Lower lobe of right lung (tissue), 2 donors: ENCODE measurements around the gene C3orf49. TPM values are rescaled to one million over a fixed set of nuclear protein-coding genes. Genes with fewer than 3 reads are reported as not detected.

ENCODE experiments used
- ATAC-seq, 2 donors: fragments of 200-7000 bp; cut with Tn5 transposase; one replicate each; pipeline ENCODE4 v1.9.1; 2020 to 2022; ENCODE audit warnings: mild to moderate bottlenecking in 2 of 2, moderate library complexity in 2 of 2
- DNase-seq: peaks from one replicate; pipeline ENCODE4 v3.0.0-alpha.2; 2020
- H3K27ac ChIP-seq: fragments of 200-600 bp; one replicate; pipeline ENCODE4 v1.8.0; 2022
- H3K27me3 ChIP-seq: fragments of 200-600 bp; one replicate; pipeline ENCODE4 v1.8.0; 2022; ENCODE audit warnings: low read depth
- H3K36me3 ChIP-seq: fragments of 200-600 bp; one replicate; pipeline ENCODE4 v1.8.0; 2022; ENCODE audit warnings: mild to moderate bottlenecking
- H3K4me1 ChIP-seq: fragments of 200-600 bp; one replicate; pipeline ENCODE4 v1.8.0; 2022
- H3K4me3 ChIP-seq: fragments of 200-600 bp; one replicate; pipeline ENCODE4 v1.8.0; 2022; ENCODE audit warnings: mild to moderate bottlenecking
- H3K9me3 ChIP-seq: fragments of 200-600 bp; one replicate; pipeline ENCODE4 v1.8.0; 2022
- CTCF ChIP-seq: fragments of 200-600 bp; IDR thresholded peaks from one replicate; pipeline ENCODE4 v1.8.0; 2022; ENCODE audit warnings: antibody characterized with exemption, mild to moderate bottlenecking
- intact Hi-C: fragments of 100-400 bp; cut with DNase I; formaldehyde crosslinking; loops from one replicate; pipeline ENCODE4 v1.11.0; 2022
- total RNA-seq: library from RNA; stranded (reverse); fragmentation: NEBNext Ultra II Directional; extraction: Animal tissue kit (Norgen Biotek cat#: 25700); gene quantifications from one replicate; pipeline ENCODE4 v1.2.1, GENCODE V29; 2021
- donor health status: DM: no; HTN: yes; CAD: no; lungs with severe emphysema.

The C3orf49 gene
- total RNA-seq, 1 donor from 2014 or later: not detected

GRCh38 chr3:63847718-63848450, 28.8 kb downstream of the C3orf49 start:
- intact Hi-C loops: no loop called here
- Histone ChIP-seq H3K9me3 (no peaks in the 10 kb centered on the region), H3K36me3 (no peaks in the 10 kb centered on the region), H3K27me3 (no peaks in the 10 kb centered on the region), H3K4me1 (no peaks in the 10 kb centered on the region), H3K27ac (no peak overlapping the region), H3K4me3 (no peak overlapping the region)
- ATAC-seq (peak in 1 of 2 donors; percentile 63), DNase-seq (no peak)
- TF ChIP-seq CTCF: no peak

GRCh38 chr3:63849175-63849574, 30.1 kb downstream of the C3orf49 start:
- no peaks in the 10 kb centered on the region for H3K9me3 ChIP-seq
- no peaks in the 10 kb centered on the region for H3K27me3 ChIP-seq
- H3K4me3 ChIP-seq: no peak overlapping the region
- no peaks in the 10 kb centered on the region for H3K36me3 ChIP-seq
- no peak for ATAC-seq
- DNase-seq: no peak
- intact Hi-C loops: no loop called here
- H3K4me1 ChIP-seq: no peaks in the 10 kb centered on the region
- H3K27ac ChIP-seq: no peak overlapping the region
- no peak for TF ChIP-seq CTCF

- intact Hi-C loops: no loop called here
- Histone ChIP-seq H3K9me3 (no peaks in the 10 kb centered on the region), H3K36me3 (no peaks in the 10 kb centered on the region), H3K4me3 (no peak overlapping the region), H3K4me1 (no peaks in the 10 kb centered on the region), H3K27ac (no peak overlapping the region), H3K27me3 (no peaks in the 10 kb centered on the region)
- DNase-seq (no peak), ATAC-seq (no peak)
- no peak for TF ChIP-seq CTCF
Observed at GRCh38 chr3:63851287-63851686, 32.2 kb downstream of the C3orf49 start.

GRCh38 chr3:63853106-63853505, 34.0 kb downstream of the C3orf49 start:
- ATAC-seq (no peak), DNase-seq (no peak)
- no peaks in the 10 kb centered on the region for H3K27me3 ChIP-seq
- no peak overlapping the region for H3K4me3 ChIP-seq
- H3K4me1 ChIP-seq: no peaks in the 10 kb centered on the region
- intact Hi-C loops: no loop called here
- no peaks in the 10 kb centered on the region for H3K9me3 ChIP-seq
- no peak for TF ChIP-seq CTCF
- H3K36me3 ChIP-seq: no peaks in the 10 kb centered on the region
- H3K27ac ChIP-seq: no peak overlapping the region

GRCh38 chr3:63855333-63855940, 36.3 kb downstream of the C3orf49 start:
- ATAC-seq (no peak), DNase-seq (no peak)
- intact Hi-C loops: no loop called here
- Histone ChIP-seq H3K4me3 (no peak overlapping the region), H3K4me1 (no peaks in the 10 kb centered on the region), H3K36me3 (no peaks in the 10 kb centered on the region), H3K9me3 (no peaks in the 10 kb centered on the region), H3K27ac (no peak overlapping the region), H3K27me3 (no peaks in the 10 kb centered on the region)
- no peak for TF ChIP-seq CTCF
